HepG2 (cell line): ENCODE measurements around the gene LZTS2. TPM values are rescaled to one million over a fixed set of nuclear protein-coding genes. Genes with fewer than 3 reads are reported as not detected.
"Not testable (repeated sequence)": the region's sequence is repeated elsewhere in the genome, so short reads cannot be mapped to it uniquely, and the experiment has no call there.

Experiments
- ATAC-seq: fragments of 200-7000 bp; cut with Tn5 transposase; 3 replicates; pipeline ENCODE4 v1.9.1; 2020; ENCODE audit warnings: mild to moderate bottlenecking, moderate library complexity
- BruUV-seq: library from RNA; stranded (reverse); fragments of 400-500 nt; replicated peaks from 2 replicates; lab custom pipeline; 2021; lab: Mats Ljungman, UMichigan
- CTCF ChIA-PET: fragments of 300-600 bp; formaldehyde crosslinking; extraction: SDS; loops from one replicate; lab custom pipeline; 2021; ENCODE audit warnings: low total read pairs, inconsistent platforms, low intra/inter-chr PET ratio; lab: Yijun Ruan, JAX
- POLR2A ChIA-PET: fragments of 350-600 bp; sonication (Branson Sonifier 250); formaldehyde crosslinking; loops from one replicate; lab custom pipeline; 2020; ENCODE audit warnings: antibody characterized with exemption, inconsistent platforms; lab: Yijun Ruan, JAX
- DNase-seq: peaks from one replicate; pipeline ENCODE4 v3.0.0-alpha.2; 2015; ENCODE audit warnings: low spot score
- FAIRE-seq: peaks from 3 replicates; lab custom pipeline; 2011; peaks lifted over from hg19 to GRCh38; lab: Jason Lieb, UNC
- H2AFZ ChIP-seq: one replicate; pipeline ENCODE4 v1.6.1; 2011; ENCODE audit warnings: low read length, inconsistent platforms
- H3K27ac ChIP-seq: fragments of 300-600 bp; 3 replicates; pipeline ENCODE4 v1.8.0; 2011; ENCODE audit warnings: mixed run types, mild to moderate bottlenecking, mixed read lengths, low read length, inconsistent platforms; ENCODE audit not compliant: insufficient read depth; ENCODE audit errors: extremely low read length
- H3K27me3 ChIP-seq, 2 experiments: fragments of 200-600 bp in 1 of 2; 2 replicates in 1 of 2; 3 replicates in 1 of 2; pipeline versions ENCODE4 v1.6.0 to v1.8.0; 2011; ENCODE audit warnings: low read length in 2 of 2, mild to moderate bottlenecking in 2 of 2, moderate library complexity in 2 of 2, inconsistent platforms in 1 of 2; ENCODE audit not compliant: insufficient read depth in 2 of 2, control insufficient read depth in 1 of 2
- H3K36me3 ChIP-seq, 2 experiments: fragments of 200-600 bp in 1 of 2; replicated peaks in 1 of 2; 2 replicates in 1 of 2; 3 replicates in 1 of 2; pipeline versions ENCODE4 v1.5.1 to v1.8.0; 2011; ENCODE audit warnings: low read length in 2 of 2, inconsistent platforms in 1 of 2; ENCODE audit not compliant: insufficient read depth in 2 of 2, control insufficient read depth in 1 of 2
- H3K4me1 ChIP-seq: 2 replicates; pipeline ENCODE4 v1.5.1; 2012; ENCODE audit warnings: low read length, inconsistent platforms; ENCODE audit not compliant: insufficient read depth
- H3K4me2 ChIP-seq: 2 replicates; pipeline ENCODE4 v1.6.0; 2011; ENCODE audit warnings: low read depth, low read length, inconsistent platforms
- H3K4me3 ChIP-seq, 3 experiments: fragments of 200-600 bp in 1 of 3; sonication (generic), shearing (Covaris generic) in 1 of 3; replicated peaks in 1 of 3; 2 replicates each; pipeline ENCODE4 v1.5.1; 2011 to 2016; ENCODE audit warnings: low read length in 3 of 3, inconsistent platforms in 2 of 3, low read depth in 2 of 3, mild to moderate bottlenecking in 2 of 3, control low read depth in 1 of 3, mixed read lengths in 1 of 3; ENCODE audit not compliant: insufficient read depth in 1 of 3
- H3K79me2 ChIP-seq: one replicate; pipeline ENCODE4 v1.6.1; 2011; ENCODE audit warnings: low read length, inconsistent platforms; ENCODE audit not compliant: insufficient read depth
- H3K9ac ChIP-seq: 2 replicates; pipeline ENCODE4 v1.6.0; 2011; ENCODE audit warnings: mild to moderate bottlenecking, low read depth, low read length, inconsistent platforms; ENCODE audit not compliant: insufficient read depth
- H3K9me3 ChIP-seq: 2 replicates; pipeline ENCODE4 v1.5.1; 2012; ENCODE audit warnings: mild to moderate bottlenecking, low read length
- H4K20me1 ChIP-seq: 2 replicates; pipeline ENCODE4 v1.6.0; 2011; ENCODE audit warnings: inconsistent platforms, mild to moderate bottlenecking, low read length, moderate library complexity; ENCODE audit not compliant: insufficient read depth
- CREM ChIP-seq, 2 experiments: sonication (generic) in 1 of 2; formaldehyde crosslinking in 1 of 2; IDR thresholded peaks; 2 replicates each; pipeline versions ENCODE4 v1.4.0 to v1.6.1; 2016 to 2020; ENCODE audit warnings: antibody characterized with exemption in 1 of 2, mild to moderate bottlenecking in 1 of 2, missing genetic modification reagents in 1 of 2
- HDAC1 ChIP-seq: sonication (generic); formaldehyde crosslinking; IDR thresholded peaks from 2 replicates; pipeline ENCODE4 v1.5.1; 2020; ENCODE audit warnings: mild to moderate bottlenecking, missing genetic modification reagents
- HDAC2 ChIP-seq: sonication (generic); formaldehyde crosslinking; IDR thresholded peaks from 2 replicates; pipeline ENCODE4 v1.4.0; 2020; ENCODE audit warnings: missing genetic modification reagents
- KDM6A ChIP-seq: IDR thresholded peaks from 2 replicates; pipeline ENCODE4 v1.6.1; 2016; ENCODE audit warnings: low read depth
- RXRA ChIP-seq: sonication (generic); formaldehyde crosslinking; IDR thresholded peaks from 2 replicates; pipeline ENCODE4 v1.5.1; 2020; ENCODE audit warnings: missing genetic modification reagents
- SALL1 ChIP-seq: sonication (generic); formaldehyde crosslinking; IDR thresholded peaks from 2 replicates; pipeline ENCODE4 v1.8.0; 2022; ENCODE audit warnings: mild to moderate bottlenecking, missing genetic modification reagents
- SOX13 ChIP-seq, 3 experiments: fragments of 450-650 bp in 1 of 3; sonication (generic) in 1 of 3; formaldehyde crosslinking in 1 of 3; IDR thresholded peaks in 2 of 3; conservative IDR thresholded peaks in 1 of 3; 2 replicates each; pipeline versions ENCODE4 v1.5.0 to v1.6.1; 2016 to 2020; ENCODE audit warnings: antibody characterized with exemption in 1 of 3, mild to moderate bottlenecking in 1 of 3, missing compliant biosample characterization in 1 of 3, missing genetic modification reagents in 1 of 3, moderate library complexity in 1 of 3
- ZBTB20 ChIP-seq: sonication (generic); formaldehyde crosslinking; IDR thresholded peaks from 2 replicates; pipeline ENCODE4 v1.8.1; 2023; ENCODE audit warnings: missing genetic modification reagents, low read depth, mild to moderate bottlenecking, borderline replicate concordance
- ZMYM2 ChIP-seq: sonication (generic); formaldehyde crosslinking; IDR thresholded peaks from 2 replicates; pipeline ENCODE4 v1.8.0; 2022; ENCODE audit warnings: mild to moderate bottlenecking, missing genetic modification reagents
- ZNF574 ChIP-seq: sonication (generic); formaldehyde crosslinking; IDR thresholded peaks from 2 replicates; pipeline ENCODE4 v1.4.0; 2020; ENCODE audit warnings: missing genetic modification reagents
- ZNF772 ChIP-seq: sonication (generic); formaldehyde crosslinking; IDR thresholded peaks from 2 replicates; pipeline ENCODE4 v1.5.0; 2020; ENCODE audit warnings: mild to moderate bottlenecking, missing genetic modification reagents
- WGBS: methylation state at CpG from one replicate; pipeline ENCODE4 v1.1.6; 2017; ENCODE audit warnings: low lambda C conversion rate; 5-methylcytosine and 5-hydroxymethylcytosine counted together
- in situ Hi-C: cut with HindIII; loops from 2 replicates; pipeline ENCODE4 v1.10.0; 2017; ENCODE audit warnings: low pct_unique_long_range_greater_than_20kb; ENCODE audit not compliant: extremely low pct_ligation_motif_present
- intact Hi-C: fragments of 100-400 bp; cut with micrococcal nuclease; formaldehyde crosslinking; loops from one replicate; pipeline ENCODE4 v1.10.0; 2022; ENCODE audit not compliant: unreplicated experiment
- polyA plus RNA-seq, 8 experiments: library from polyadenylated mRNA; depleted of rRNA in 3 of 8; stranded (reverse) in 7 of 8; unstranded in 1 of 8; fragments of >200 nt; fragmentation: Illumina TruSeq in 4 of 8; extraction: Trizol in 4 of 8; gene quantifications; 2 replicates each; pipeline versions ENCODE4 v1.2.1 to v1.2.3, GENCODE V29; 2011 to 2016; ENCODE audit warnings: low read depth in 4 of 8, missing spikeins in 1 of 8, mixed read lengths in 1 of 8; ENCODE audit not compliant: insufficient read depth in 1 of 8
- total RNA-seq, 5 experiments: library from RNA; depleted of rRNA; stranded (reverse); fragments of >200 nt; fragmentation: Illumina TruSeq; extraction: Trizol; gene quantifications; 2 replicates each; pipeline ENCODE4 v1.2.3, GENCODE V29; 2016; ENCODE audit warnings: low read depth in 1 of 5
- TF ChIP-seq, protein P1 (sequence below): sonication (generic); formaldehyde crosslinking; IDR thresholded peaks from 2 replicates; pipeline ENCODE4 v1.4.0; 2020; ENCODE audit warnings: missing genetic modification reagents, borderline replicate concordance
- TF ChIP-seq, protein P2 (sequence below): sonication (generic); formaldehyde crosslinking; IDR thresholded peaks from 2 replicates; pipeline ENCODE4 v1.4.0; 2020; ENCODE audit warnings: missing genetic modification reagents, borderline replicate concordance

LZTS2 gene
- total and polyA plus RNA-seq, 2 of the 13 experiments (the other 11 are each of a cell fraction or from before 2014, with no cell fraction given) = 43.6 to 65.6 TPM

- ATAC-seq; H4K20me1 ChIP-seq; H3K9ac ChIP-seq; H3K79me2 ChIP-seq; H2AFZ ChIP-seq; CTCF ChIA-PET; H3K9me3 ChIP-seq; BruUV-seq; H3K27me3 ChIP-seq; TF ChIP-seq CREM (CRISPR knock-in tag; IDR thresholded peaks at IDR 0.05); SOX13 (IDR thresholded peaks at IDR 0.05): not testable (repeated sequence)
- in situ Hi-C loops = loop anchor here (5.0 kb wide), 1 partner anchor 33 kb away; no protein-coding TSS in a partner anchor
- Histone ChIP-seq H3K4me2 (peak overlapping the region; percentile 46), H3K36me3 (peaks cover 9 to 28% of the 10 kb centered on the region in 2 experiments; a peak in 3 of 5 replicates), H3K4me1 (peaks cover 55% of the 10 kb centered on the region), H3K27ac (peak overlapping the region; percentile 43), H3K4me3 (peak overlapping the region in 1 of 3 experiments; percentile 4; a peak in 1 of 6 replicates)
- DNase-seq = peak; percentile 56
- peak; percentile 39 for FAIRE-seq
- intact Hi-C loops = loop anchor here (5.0 kb wide), 1 partner anchor 33 kb away; no protein-coding TSS in a partner anchor
- 3% methylated on average over 4 of the region's 4 CpGs for WGBS
- POLR2A ChIA-PET = interaction anchor here (1.0 to 1.5 kb wide), 4 partner anchors 9 to 37 kb away, joined by 3 to 15 read pairs (median 8); partner anchors contain the start of gene KAZALD1
- 0 out of 2 replicates have a peak, but pooled peaks have one; percentile 40 for TF ChIP-seq ZNF772 (CRISPR knock-in tag)
- TF ChIP-seq ZBTB20 (CRISPR knock-in tag) = peak; percentile 33; the same call in 1 of the 2 replicates
- TF ChIP-seq, protein P1, sequence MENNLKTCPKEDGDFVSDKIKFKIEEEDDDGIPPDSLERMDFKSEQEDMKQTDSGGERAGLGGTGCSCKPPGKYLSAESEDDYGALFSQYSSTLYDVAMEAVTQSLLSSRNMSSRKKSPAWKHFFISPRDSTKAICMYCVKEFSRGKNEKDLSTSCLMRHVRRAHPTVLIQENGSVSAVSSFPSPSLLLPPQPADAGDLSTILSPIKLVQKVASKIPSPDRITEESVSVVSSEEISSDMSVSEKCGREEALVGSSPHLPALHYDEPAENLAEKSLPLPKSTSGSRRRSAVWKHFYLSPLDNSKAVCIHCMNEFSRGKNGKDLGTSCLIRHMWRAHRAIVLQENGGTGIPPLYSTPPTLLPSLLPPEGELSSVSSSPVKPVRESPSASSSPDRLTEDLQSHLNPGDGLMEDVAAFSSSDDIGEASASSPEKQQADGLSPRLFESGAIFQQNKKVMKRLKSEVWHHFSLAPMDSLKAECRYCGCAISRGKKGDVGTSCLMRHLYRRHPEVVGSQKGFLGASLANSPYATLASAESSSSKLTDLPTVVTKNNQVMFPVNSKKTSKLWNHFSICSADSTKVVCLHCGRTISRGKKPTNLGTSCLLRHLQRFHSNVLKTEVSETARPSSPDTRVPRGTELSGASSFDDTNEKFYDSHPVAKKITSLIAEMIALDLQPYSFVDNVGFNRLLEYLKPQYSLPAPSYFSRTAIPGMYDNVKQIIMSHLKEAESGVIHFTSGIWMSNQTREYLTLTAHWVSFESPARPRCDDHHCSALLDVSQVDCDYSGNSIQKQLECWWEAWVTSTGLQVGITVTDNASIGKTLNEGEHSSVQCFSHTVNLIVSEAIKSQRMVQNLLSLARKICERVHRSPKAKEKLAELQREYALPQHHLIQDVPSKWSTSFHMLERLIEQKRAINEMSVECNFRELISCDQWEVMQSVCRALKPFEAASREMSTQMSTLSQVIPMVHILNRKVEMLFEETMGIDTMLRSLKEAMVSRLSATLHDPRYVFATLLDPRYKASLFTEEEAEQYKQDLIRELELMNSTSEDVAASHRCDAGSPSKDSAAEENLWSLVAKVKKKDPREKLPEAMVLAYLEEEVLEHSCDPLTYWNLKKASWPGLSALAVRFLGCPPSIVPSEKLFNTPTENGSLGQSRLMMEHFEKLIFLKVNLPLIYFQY (CRISPR knock-in tag) = 0 out of 2 replicates have a peak, but pooled peaks have one; percentile 14
- peak; percentile 66 for TF ChIP-seq HDAC1 (CRISPR knock-in tag)
- TF ChIP-seq RXRA (CRISPR knock-in tag) = 0 out of 2 replicates have a peak, but pooled peaks have one; percentile 31
- TF ChIP-seq KDM6A = peak; percentile 55; the same call in 1 of the 2 replicates
- peak; percentile 49; the same call in 1 of the 2 replicates for TF ChIP-seq CREM (IDR thresholded peaks at IDR 0.05)
- peak; percentile 71 for TF ChIP-seq SALL1 (CRISPR knock-in tag)
- TF ChIP-seq ZNF574 (CRISPR knock-in tag) = 0 out of 2 replicates have a peak, but pooled peaks have one; percentile 16
- peak; percentile 49; the same call in 1 of the 2 replicates for TF ChIP-seq HDAC2 (CRISPR knock-in tag)
- peak in 1 of 2 experiments; percentile 39; a peak in 1 of 4 replicates for TF ChIP-seq SOX13 (CRISPR knock-in tag; conservative IDR thresholded peaks at IDR 0.05 in 1 of 2, IDR thresholded peaks at IDR 0.05 in 1 of 2)
- TF ChIP-seq, protein P2, sequence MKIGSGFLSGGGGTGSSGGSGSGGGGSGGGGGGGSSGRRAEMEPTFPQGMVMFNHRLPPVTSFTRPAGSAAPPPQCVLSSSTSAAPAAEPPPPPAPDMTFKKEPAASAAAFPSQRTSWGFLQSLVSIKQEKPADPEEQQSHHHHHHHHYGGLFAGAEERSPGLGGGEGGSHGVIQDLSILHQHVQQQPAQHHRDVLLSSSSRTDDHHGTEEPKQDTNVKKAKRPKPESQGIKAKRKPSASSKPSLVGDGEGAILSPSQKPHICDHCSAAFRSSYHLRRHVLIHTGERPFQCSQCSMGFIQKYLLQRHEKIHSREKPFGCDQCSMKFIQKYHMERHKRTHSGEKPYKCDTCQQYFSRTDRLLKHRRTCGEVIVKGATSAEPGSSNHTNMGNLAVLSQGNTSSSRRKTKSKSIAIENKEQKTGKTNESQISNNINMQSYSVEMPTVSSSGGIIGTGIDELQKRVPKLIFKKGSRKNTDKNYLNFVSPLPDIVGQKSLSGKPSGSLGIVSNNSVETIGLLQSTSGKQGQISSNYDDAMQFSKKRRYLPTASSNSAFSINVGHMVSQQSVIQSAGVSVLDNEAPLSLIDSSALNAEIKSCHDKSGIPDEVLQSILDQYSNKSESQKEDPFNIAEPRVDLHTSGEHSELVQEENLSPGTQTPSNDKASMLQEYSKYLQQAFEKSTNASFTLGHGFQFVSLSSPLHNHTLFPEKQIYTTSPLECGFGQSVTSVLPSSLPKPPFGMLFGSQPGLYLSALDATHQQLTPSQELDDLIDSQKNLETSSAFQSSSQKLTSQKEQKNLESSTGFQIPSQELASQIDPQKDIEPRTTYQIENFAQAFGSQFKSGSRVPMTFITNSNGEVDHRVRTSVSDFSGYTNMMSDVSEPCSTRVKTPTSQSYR (CRISPR knock-in tag) = peak; percentile 25; the same call in 1 of the 2 replicates
- TF ChIP-seq ZMYM2 = 0 out of 2 replicates have a peak, but pooled peaks have one; percentile 52
Measured at GRCh38 chr10:101034404-101034803, 34.8 kb downstream of the LZTS2 start.
